OCI-LY1 (cell line): ENCODE data around the gene MOB3A.
A peak's percentile ranks its signal among the peaks of the same experiment; 100 is the strongest.

ENCODE experiments used
- H2AFZ ChIP-seq: fragments of 200-600 bp; sonication (generic), shearing (Covaris generic); 2 replicates; pipeline ENCODE4 v1.6.0; 2014; ENCODE audit warnings: antibody characterized with exemption, mild to moderate bottlenecking, low read length
- H3F3A ChIP-seq: fragments of 200-600 bp; sonication (generic), shearing (Covaris generic); 2 replicates; pipeline ENCODE4 v1.6.0; 2014; ENCODE audit warnings: mild to moderate bottlenecking, antibody characterized with exemption, low read length, moderate library complexity; ENCODE audit not compliant: insufficient read depth
- H3K27ac ChIP-seq: fragments of 200-600 bp; sonication (generic); 2 replicates; pipeline ENCODE4 v1.5.1; 2014; ENCODE audit warnings: low read length, mixed run types, mild to moderate bottlenecking, low read depth; ENCODE audit not compliant: poor library complexity, severe bottlenecking
- H3K27me3 ChIP-seq: fragments of 200-600 bp; sonication (generic); 2 replicates; pipeline ENCODE4 v1.6.0; 2014; ENCODE audit warnings: antibody characterized with exemption, mild to moderate bottlenecking, low read length, moderate library complexity; ENCODE audit not compliant: insufficient read depth
- H3K36me3 ChIP-seq: fragments of 200-600 bp; sonication (generic); 2 replicates; pipeline ENCODE4 v1.6.1; 2014; ENCODE audit warnings: mild to moderate bottlenecking, antibody characterized with exemption, low read length, moderate library complexity, mixed read lengths; ENCODE audit not compliant: insufficient read depth
- H3K4me1 ChIP-seq: fragments of 200-600 bp; sonication (generic); 2 replicates; pipeline ENCODE4 v1.5.1; 2014; ENCODE audit warnings: mild to moderate bottlenecking, low read length, moderate library complexity; ENCODE audit not compliant: insufficient read depth, severe bottlenecking
- H3K4me2 ChIP-seq: fragments of 200-600 bp; sonication (generic), shearing (Covaris generic); 2 replicates; pipeline ENCODE4 v1.6.1; 2014; ENCODE audit warnings: low read length
- H3K4me3 ChIP-seq: fragments of 200-600 bp; sonication (generic); 2 replicates; pipeline ENCODE4 v1.5.1; 2014; ENCODE audit warnings: low read length, low read depth, mild to moderate bottlenecking, mixed read lengths; ENCODE audit not compliant: poor library complexity, severe bottlenecking
- H3K79me2 ChIP-seq: fragments of 200-600 bp; shearing (Covaris generic); 2 replicates; pipeline ENCODE4 v1.6.1; 2016; ENCODE audit warnings: mixed run types, low read length, mixed read lengths; ENCODE audit not compliant: insufficient read depth
- H3K9ac ChIP-seq: fragments of 200-600 bp; sonication (generic), shearing (Covaris generic); 2 replicates; pipeline ENCODE4 v1.6.1; 2014; ENCODE audit warnings: mild to moderate bottlenecking, low read length, mixed read lengths
- H3K9me2 ChIP-seq: fragments of 200-600 bp; sonication (generic), shearing (Covaris generic); 2 replicates; pipeline ENCODE4 v1.6.1; 2014; ENCODE audit warnings: low read depth, mild to moderate bottlenecking, low read length, mixed read lengths
- H3K9me3 ChIP-seq: fragments of 200-600 bp; shearing (Covaris generic); 2 replicates; pipeline ENCODE4 v1.6.1; 2014; ENCODE audit warnings: low read length, mixed read lengths
- H4K20me1 ChIP-seq: fragments of 200-600 bp; sonication (generic), shearing (Covaris generic); 2 replicates; pipeline ENCODE4 v1.6.0; 2016; ENCODE audit warnings: mild to moderate bottlenecking, low read length; ENCODE audit not compliant: insufficient read depth
- EZH2 ChIP-seq: fragments of 200-600 bp; sonication (generic), shearing (Covaris generic); IDR thresholded peaks from 2 replicates; pipeline ENCODE4 v1.8.0; 2017; ENCODE audit warnings: borderline replicate concordance, mixed run types, mild to moderate bottlenecking, antibody characterized with exemption, low read length, moderate library complexity, mixed read lengths
- TF ChIP-seq, protein P1 (sequence below): fragments of 200-600 bp; sonication (generic), shearing (Covaris generic); IDR thresholded peaks from 2 replicates; pipeline ENCODE4 v1.5.1; 2017; ENCODE audit warnings: mild to moderate bottlenecking, antibody characterized with exemption, low read length, moderate library complexity, mixed read lengths

The MOB3A gene

GRCh38 chr19:2064788-2065524 is 31.2 kb downstream of the MOB3A start:
- H3K36me3 ChIP-seq: no peaks in the 10 kb centered on the region; the same call in 1 of the 2 replicates
- H3K4me2 ChIP-seq: no peak overlapping the region
- TF ChIP-seq, protein P1, sequence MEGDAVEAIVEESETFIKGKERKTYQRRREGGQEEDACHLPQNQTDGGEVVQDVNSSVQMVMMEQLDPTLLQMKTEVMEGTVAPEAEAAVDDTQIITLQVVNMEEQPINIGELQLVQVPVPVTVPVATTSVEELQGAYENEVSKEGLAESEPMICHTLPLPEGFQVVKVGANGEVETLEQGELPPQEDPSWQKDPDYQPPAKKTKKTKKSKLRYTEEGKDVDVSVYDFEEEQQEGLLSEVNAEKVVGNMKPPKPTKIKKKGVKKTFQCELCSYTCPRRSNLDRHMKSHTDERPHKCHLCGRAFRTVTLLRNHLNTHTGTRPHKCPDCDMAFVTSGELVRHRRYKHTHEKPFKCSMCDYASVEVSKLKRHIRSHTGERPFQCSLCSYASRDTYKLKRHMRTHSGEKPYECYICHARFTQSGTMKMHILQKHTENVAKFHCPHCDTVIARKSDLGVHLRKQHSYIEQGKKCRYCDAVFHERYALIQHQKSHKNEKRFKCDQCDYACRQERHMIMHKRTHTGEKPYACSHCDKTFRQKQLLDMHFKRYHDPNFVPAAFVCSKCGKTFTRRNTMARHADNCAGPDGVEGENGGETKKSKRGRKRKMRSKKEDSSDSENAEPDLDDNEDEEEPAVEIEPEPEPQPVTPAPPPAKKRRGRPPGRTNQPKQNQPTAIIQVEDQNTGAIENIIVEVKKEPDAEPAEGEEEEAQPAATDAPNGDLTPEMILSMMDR: no peak
- no peak for TF ChIP-seq EZH2
- H3F3A ChIP-seq: no peaks in the 10 kb centered on the region
- no peaks in the 10 kb centered on the region for H3K27me3 ChIP-seq
- H4K20me1 ChIP-seq: no peaks in the 10 kb centered on the region
- H3K9me3 ChIP-seq: no peaks in the 10 kb centered on the region
- H3K79me2 ChIP-seq: no peaks in the 10 kb centered on the region
- no peaks in the 10 kb centered on the region for H3K9me2 ChIP-seq
- H3K27ac ChIP-seq: peak overlapping the region; percentile 51
- H3K4me1 ChIP-seq: peaks cover 33% of the 10 kb centered on the region
- H3K4me3 ChIP-seq: no peak overlapping the region
- no peak overlapping the region for H3K9ac ChIP-seq
- no peak overlapping the region for H2AFZ ChIP-seq

DNA sequence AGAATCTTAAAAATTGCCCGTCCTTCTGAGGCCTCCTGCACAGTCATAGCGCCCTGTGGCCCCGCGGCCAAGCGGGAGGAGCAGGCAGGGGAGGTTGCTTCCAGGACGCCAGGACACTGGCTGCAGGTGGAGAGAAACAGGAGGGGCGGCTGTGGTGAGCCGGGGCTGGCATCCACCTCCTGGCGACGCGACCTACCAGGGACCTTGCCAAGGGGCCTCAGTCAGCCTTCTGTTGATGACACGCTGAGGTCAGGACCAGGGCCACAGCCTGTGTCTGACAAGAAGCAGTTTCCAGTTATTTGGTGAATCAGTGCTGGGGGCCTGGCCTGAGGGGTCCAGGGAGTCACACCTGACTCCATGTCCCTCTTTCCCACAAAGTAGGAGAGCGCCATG is 31.7 kb downstream of the MOB3A start:
- Histone ChIP-seq H3K4me1 (peaks cover 39% of the 10 kb centered on the region), H3K4me2 (no peak overlapping the region), H3K27ac (peak overlapping the region; percentile 51), H3K36me3 (no peaks in the 10 kb centered on the region; the same call in 1 of the 2 replicates), H3K79me2 (no peaks in the 10 kb centered on the region), H3K9me2 (no peaks in the 10 kb centered on the region), H3K4me3 (no peak overlapping the region), H3K27me3 (no peaks in the 10 kb centered on the region), H2AFZ (no peak overlapping the region), H3K9ac (no peak overlapping the region), H3F3A (no peaks in the 10 kb centered on the region), H3K9me3 (no peaks in the 10 kb centered on the region), H4K20me1 (no peaks in the 10 kb centered on the region)
- TF ChIP-seq, protein P1: no peak
- no peak for TF ChIP-seq EZH2

GRCh38 chr19:2063824-2064223 is 32.3 kb downstream of the MOB3A start:
- Histone ChIP-seq H3K9ac (no peak overlapping the region), H3K27ac (peak overlapping the region; percentile 51), H3K4me3 (no peak overlapping the region), H3K79me2 (no peaks in the 10 kb centered on the region), H4K20me1 (no peaks in the 10 kb centered on the region), H3K4me1 (peaks cover 39% of the 10 kb centered on the region), H2AFZ (no peak overlapping the region), H3K9me3 (no peaks in the 10 kb centered on the region), H3K36me3 (no peaks in the 10 kb centered on the region; the same call in 1 of the 2 replicates), H3K9me2 (no peaks in the 10 kb centered on the region), H3K27me3 (no peaks in the 10 kb centered on the region), H3F3A (no peaks in the 10 kb centered on the region), H3K4me2 (no peak overlapping the region)
- TF ChIP-seq EZH2: no peak
- TF ChIP-seq, protein P1: no peak
